Stimulated activated CD4-positive, alpha-beta T cell treated with anti-CD3 and anti-CD28 coated beads, Interleukin-4, amount 100 ng/mL, for 24 hours (primary cell): Measurements from ENCODE around the gene SRGAP2B.
"Not testable (repeated sequence)": the region's sequence is repeated elsewhere in the genome, so short reads cannot be mapped to it uniquely, and the experiment has no call there.

Source experiments
- DNase-seq: peaks from one replicate; pipeline ENCODE4 v3.0.0-alpha.2; 2020

The SRGAP2B gene

DNA sequence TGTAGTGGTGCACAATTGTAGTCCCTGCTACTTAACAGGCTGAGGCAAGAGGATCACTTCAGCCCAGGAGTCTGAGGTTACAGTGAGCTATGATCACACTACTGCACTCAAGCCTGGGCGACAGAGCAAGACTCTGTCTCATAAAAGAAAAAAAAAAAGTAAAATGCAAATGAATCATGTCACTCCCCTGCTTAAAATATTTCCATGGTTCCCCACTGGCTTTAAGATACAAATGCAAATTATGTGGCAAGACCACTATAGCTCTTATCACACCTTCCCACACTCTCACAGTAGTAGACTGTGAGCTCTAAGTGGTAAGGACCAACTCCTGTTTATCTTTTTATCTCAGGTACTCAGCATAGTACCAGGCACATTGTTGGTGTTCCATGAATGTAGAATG lies 53.6 kb downstream of the SRGAP2B start:
- not testable (repeated sequence) for DNase-seq

GRCh38 chr1:145036019-145036418 lies 59.1 kb downstream of the SRGAP2B start:
- DNase-seq: not testable (repeated sequence)

DNA sequence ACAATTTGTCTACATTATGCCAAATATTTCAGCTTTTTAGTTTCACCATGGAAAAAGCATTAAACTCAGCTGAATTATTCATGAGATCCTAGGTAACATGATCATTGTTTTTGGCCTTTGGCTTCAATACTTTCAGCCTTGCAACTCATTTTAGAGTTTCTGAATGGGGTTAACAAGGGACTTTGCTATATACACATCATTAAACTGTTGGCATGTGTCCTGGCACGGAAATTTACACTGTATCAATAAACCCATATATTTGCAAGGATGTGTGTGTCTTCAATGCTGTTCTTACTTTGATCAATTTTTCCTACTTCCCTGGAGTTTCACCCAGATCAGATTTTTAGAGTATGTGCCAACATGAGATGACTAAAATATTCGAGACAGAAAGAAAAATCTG lies 61.6 kb downstream of the SRGAP2B start:
- not testable (repeated sequence) for DNase-seq

GRCh38 chr1:145027251-145027650 lies 67.9 kb downstream of the SRGAP2B start:
- not testable (repeated sequence) for DNase-seq

DNA sequence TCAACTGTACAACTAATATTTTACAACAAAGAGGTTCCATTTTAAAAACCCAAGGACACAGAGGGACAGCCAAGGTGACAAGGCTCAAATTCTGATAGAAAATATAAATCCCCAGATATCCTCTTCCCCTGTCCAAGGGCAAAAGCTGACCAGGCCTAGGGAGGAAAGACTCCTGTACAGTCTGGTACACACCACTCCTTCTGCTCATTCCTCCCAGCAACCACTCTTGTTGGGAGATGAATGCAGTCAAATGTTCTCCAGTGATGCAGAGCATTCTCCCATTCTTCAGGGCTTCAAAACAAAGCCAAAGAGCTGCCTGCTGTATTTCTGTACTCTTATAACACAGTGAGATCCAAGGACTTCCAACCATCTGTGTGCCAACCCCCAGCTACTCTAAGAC lies 69.8 kb downstream of the SRGAP2B start:
- not testable (repeated sequence) for DNase-seq

GRCh38 chr1:145022259-145022658 lies 72.9 kb downstream of the SRGAP2B start:
- not testable (repeated sequence) for DNase-seq

DNA sequence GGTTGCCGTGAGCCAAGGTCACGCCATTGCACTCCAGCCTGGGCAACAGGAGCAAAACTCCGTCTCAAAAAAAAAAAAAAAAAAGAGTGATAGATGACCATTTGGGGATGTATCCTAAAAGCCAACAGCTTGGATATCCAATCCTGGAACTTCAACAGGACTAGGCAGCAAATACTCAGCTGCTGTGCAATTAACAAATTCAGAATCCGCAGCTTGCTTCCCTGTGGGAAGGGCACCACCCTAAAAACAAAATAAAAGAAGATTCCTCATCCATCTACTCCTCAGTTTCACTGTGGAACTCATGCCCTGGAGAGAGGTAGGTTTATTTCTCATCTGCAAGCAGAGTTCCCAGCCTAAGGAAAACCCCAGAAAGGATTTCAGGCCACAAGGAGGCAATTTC lies 73.4 kb downstream of the SRGAP2B start:
- not testable (repeated sequence) for DNase-seq

GRCh38 chr1:145019709-145020108 lies 75.4 kb downstream of the SRGAP2B start:
- not testable (repeated sequence) for DNase-seq

DNA sequence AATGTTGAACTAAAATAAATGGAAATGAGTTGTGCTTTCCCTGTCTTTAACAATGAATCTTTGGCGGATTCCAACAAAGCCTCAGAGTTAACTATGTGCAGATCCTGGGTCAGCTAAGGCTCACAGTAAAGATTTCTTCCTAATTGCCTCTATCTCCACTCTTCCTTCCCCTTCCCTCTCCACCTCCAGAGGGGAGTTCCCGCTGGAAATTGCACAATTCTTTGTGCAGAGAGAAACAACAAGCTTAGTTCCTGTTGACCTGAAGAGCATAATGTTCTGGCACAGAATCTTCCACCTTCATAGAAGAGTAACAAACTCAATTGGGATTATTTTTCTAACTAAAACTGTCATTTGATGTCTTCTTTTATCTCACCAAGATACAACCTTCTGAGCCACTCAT lies 77.4 kb downstream of the SRGAP2B start:
- DNase-seq: not testable (repeated sequence)

- not testable (repeated sequence) for DNase-seq
Observed at GRCh38 chr1:145016492-145016862, 78.7 kb downstream of the SRGAP2B start.

GRCh38 chr1:145015744-145016491 lies 79.2 kb downstream of the SRGAP2B start:
- not testable (repeated sequence) for DNase-seq

DNA sequence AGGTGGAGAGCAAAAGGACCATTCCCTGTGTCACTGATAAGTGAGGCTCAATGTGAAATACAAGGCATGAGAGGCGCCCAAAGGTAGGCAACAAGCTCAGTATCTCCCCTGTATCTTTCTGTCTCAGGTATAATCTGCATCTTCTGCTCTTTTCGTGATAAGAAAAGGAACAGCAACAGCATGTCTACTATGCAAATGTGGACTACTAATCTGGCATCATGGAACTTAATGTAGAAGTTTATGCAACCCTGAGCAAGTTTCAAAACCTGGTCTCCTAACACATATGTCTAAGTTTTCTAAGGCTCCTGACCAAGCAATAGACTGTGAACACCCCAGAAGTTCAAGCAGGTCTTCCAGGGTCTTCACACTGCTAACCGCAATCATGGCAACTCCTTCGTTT lies 81.8 kb downstream of the SRGAP2B start:
- DNase-seq: not testable (repeated sequence)

- DNase-seq: not testable (repeated sequence)
Observed at GRCh38 chr1:145011811-145012210, 83.3 kb downstream of the SRGAP2B start.

DNA sequence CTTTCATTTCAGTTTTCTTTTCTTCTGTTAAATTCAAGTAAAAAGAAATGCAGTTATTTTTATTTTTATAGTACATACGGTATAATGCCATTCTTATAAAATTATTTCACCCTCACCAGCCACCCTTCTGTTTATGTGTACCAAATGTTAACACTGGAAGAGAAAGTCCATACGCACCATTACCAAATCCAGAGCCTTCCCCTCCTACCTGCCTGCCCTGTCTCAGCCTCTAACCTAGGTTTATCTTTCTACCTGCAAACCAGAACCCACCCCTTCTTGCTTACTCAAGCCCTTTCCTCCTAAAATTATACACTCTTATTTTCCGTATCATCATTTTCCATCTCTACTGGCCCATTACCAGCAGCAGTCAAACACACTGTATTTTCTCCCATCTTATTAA lies 84.5 kb downstream of the SRGAP2B start:
- not testable (repeated sequence) for DNase-seq

DNA sequence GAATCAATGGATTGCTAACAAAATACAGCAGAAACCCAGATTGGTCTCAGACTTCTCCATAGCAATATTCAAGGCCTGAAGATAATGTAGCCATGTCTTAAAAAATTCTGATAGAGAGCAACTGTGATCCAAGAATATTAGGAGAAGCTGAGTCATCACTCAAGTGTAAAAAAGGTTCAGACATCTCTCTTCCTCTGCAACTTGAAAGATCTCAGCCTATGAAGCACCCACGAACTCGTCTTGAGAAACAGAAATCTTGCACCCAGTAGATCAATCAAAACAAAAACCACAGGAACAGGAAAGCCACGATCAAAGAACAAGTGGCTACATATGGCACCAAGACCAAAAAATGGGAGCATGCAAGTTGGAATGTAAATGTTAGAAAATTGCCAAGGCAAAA lies 85.2 kb downstream of the SRGAP2B start:
- DNase-seq: not testable (repeated sequence)

DNA sequence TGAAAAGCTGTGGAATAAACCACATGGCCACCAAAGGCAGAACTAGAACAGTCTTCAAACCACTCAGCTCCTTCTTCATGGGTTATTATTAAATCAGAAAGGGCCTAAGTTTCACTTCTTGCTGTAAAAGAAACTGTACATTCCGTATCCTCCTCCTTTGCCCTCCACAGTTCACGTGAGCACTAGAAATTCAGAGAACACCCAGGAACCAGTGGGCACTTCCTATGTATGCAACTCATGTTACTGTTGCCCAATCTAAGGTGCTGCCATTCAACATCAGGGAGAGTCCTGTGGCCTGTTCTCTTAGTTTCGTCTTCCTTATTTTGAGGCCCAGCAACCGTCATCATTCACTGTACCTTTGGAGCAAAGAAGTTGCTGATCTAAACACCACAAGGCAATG lies 86.7 kb downstream of the SRGAP2B start:
- DNase-seq: not testable (repeated sequence)

- DNase-seq: not testable (repeated sequence)
Observed at GRCh38 chr1:145005142-145005541, 90.0 kb downstream of the SRGAP2B start.

DNA sequence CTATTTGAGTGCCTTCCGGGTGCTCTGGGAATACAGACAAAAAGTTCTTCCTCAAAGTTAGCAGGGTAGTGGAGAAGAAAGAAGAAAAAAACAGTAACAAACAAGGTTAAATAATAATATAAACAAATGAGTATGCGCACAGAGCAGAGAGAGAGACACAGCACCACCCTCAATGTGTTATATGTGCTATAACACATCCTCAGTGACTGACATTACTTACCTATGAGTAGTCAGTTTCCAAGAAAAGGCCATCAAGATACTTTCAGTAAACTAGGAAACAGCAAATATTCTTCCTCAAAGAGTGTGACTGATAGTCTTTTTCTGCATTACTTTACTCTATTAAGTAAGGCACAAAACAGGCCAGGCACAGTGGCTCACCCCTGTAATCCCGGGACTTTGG lies 93.7 kb downstream of the SRGAP2B start:
- DNase-seq: not testable (repeated sequence)

GRCh38 chr1:145000743-145001326 lies 94.3 kb downstream of the SRGAP2B start:
- DNase-seq: not testable (repeated sequence)

DNA sequence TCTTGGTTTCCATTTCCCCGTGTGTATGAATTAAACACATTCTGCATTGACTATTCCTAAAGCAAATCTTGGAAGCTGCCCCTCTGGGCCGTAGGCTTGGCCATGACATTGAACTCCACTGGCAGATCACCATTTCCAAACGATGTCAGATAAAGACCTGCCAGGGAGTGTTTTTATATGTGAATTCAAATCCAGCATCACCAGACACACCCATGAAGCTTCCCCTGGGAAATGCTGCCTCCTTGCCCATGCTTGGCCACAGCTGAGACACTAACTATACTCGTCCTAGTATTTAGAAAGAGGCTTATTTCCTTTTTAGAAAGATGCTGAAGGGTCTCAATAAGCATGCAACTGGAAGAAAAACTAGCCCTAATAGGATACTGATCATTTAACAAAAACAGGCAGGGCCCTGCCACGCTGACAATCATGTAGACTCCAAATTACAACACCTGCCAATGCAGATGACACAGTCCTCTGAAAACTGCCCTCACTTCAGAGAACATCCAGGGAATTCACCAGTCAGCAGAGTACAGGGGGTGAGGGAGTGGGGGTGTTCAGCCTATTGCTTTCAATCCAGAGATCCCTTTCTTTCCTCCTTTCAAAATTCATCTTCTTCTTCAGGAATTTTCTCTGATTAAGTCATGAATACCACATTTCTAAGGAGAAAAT lies 94.9 kb downstream of the SRGAP2B start:
- DNase-seq: not testable (repeated sequence)

- not testable (repeated sequence) for DNase-seq
Observed at GRCh38 chr1:144998981-144999273, 96.2 kb downstream of the SRGAP2B start.

GRCh38 chr1:144998134-144998980 lies 96.8 kb downstream of the SRGAP2B start:
- not testable (repeated sequence) for DNase-seq

DNA sequence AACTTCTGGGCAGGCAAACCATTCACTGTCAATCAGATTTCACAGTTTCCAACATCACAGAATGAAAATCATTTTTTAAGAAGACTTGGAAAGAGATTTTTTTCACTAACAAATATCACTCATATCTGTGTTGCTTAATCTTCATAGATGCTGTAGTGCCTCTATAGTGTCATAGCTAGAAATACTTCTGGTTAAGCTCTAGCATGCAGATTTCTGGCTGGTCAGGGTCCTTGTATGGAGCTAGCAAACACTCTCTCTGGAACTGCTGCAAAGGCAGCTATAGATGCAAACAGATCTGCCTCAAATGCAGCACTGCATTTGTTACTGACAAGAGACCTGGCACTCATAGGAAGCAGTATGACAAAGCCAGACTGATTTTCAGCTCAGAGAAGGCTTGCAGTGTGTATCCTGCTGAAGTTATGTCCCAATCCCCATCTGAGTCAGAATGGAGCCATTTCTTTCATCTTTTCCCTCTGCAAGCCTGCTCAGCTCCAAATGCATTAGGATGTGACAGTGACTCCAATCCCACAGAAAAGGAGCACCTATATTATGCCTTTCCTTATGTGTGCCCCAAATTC lies 99.2 kb downstream of the SRGAP2B start:
- DNase-seq: not testable (repeated sequence)
